Keratinocyte (primary cell): ENCODE data around the gene CDKN1C. TPM values are rescaled to one million over a fixed set of nuclear protein-coding genes. Genes with fewer than 3 reads are reported as not detected.
A peak's percentile ranks its signal among the peaks of the same experiment; 100 is the strongest.

Source experiments
- DNase-seq: peaks from one replicate; pipeline ENCODE4 v3.0.0-alpha.2; 2011; ENCODE audit warnings: low read depth, missing footprints, low spot score
- FAIRE-seq: peaks from 2 replicates; lab custom pipeline; 2011; peaks lifted over from hg19 to GRCh38; lab: Jason Lieb, UNC
- H2AFZ ChIP-seq: 2 replicates; pipeline ENCODE4 v1.6.0; 2012; ENCODE audit warnings: low read length, control low read depth, inconsistent platforms; ENCODE audit not compliant: control insufficient read depth
- H3K27ac ChIP-seq: 2 replicates; pipeline ENCODE4 v1.5.1; 2011; ENCODE audit warnings: low read length; ENCODE audit not compliant: control insufficient read depth, insufficient read depth
- H3K27me3 ChIP-seq: 3 replicates; pipeline ENCODE4 v1.6.0; 2011; ENCODE audit warnings: low read length; ENCODE audit not compliant: control insufficient read depth, insufficient read depth; ENCODE audit errors: extremely low read depth
- H3K36me3 ChIP-seq, 2 experiments: 2 replicates in 1 of 2; 3 replicates in 1 of 2; pipeline ENCODE4 v1.5.1; 2011; ENCODE audit warnings: low read length in 2 of 2, mild to moderate bottlenecking in 1 of 2; ENCODE audit not compliant: control insufficient read depth in 2 of 2, insufficient read depth in 2 of 2; ENCODE audit errors: extremely low read depth in 1 of 2
- H3K4me1 ChIP-seq: 3 replicates; pipeline ENCODE4 v1.5.1; 2011; ENCODE audit warnings: low read length; ENCODE audit not compliant: control insufficient read depth, insufficient read depth; ENCODE audit errors: extremely low read depth
- H3K4me2 ChIP-seq: 3 replicates; pipeline ENCODE4 v1.6.0; 2011; ENCODE audit warnings: low read depth, low read length; ENCODE audit not compliant: control insufficient read depth, insufficient read depth; ENCODE audit errors: extremely low read depth
- H3K4me3 ChIP-seq, 3 experiments: fragments of 200-600 bp in 1 of 3; sonication (generic) in 1 of 3; 2 replicates in 2 of 3; 3 replicates in 1 of 3; pipeline ENCODE4 v1.5.1; 2011 to 2016; ENCODE audit warnings: low read length in 3 of 3, mild to moderate bottlenecking in 3 of 3, control low read depth in 2 of 3, inconsistent platforms in 1 of 3, low read depth in 1 of 3, mixed read lengths in 1 of 3, mixed run types in 1 of 3, moderate library complexity in 1 of 3; ENCODE audit not compliant: control insufficient read depth in 2 of 3, insufficient read depth in 2 of 3; ENCODE audit errors: extremely low read depth in 1 of 3
- H3K79me2 ChIP-seq: 2 replicates; pipeline ENCODE4 v1.6.0; 2012; ENCODE audit warnings: low read length; ENCODE audit not compliant: control insufficient read depth, insufficient read depth
- H3K9ac ChIP-seq: 3 replicates; pipeline ENCODE4 v1.6.0; 2011; ENCODE audit warnings: low read length; ENCODE audit not compliant: control insufficient read depth, insufficient read depth; ENCODE audit errors: extremely low read depth
- H3K9me1 ChIP-seq: 3 replicates; pipeline ENCODE4 v1.6.0; 2011; ENCODE audit warnings: low read length; ENCODE audit not compliant: control insufficient read depth, insufficient read depth; ENCODE audit errors: extremely low read depth
- H3K9me3 ChIP-seq: 2 replicates; pipeline ENCODE4 v1.5.1; 2012; ENCODE audit warnings: low read depth, low read length; ENCODE audit not compliant: control insufficient read depth
- H4K20me1 ChIP-seq: 3 replicates; pipeline ENCODE4 v1.6.0; 2011; ENCODE audit warnings: low read length; ENCODE audit not compliant: control insufficient read depth, insufficient read depth; ENCODE audit errors: extremely low read depth
- EZH2 ChIP-seq: IDR thresholded peaks from one replicate; pipeline ENCODE4 v1.6.1; 2012; ENCODE audit warnings: inconsistent platforms, mild to moderate bottlenecking, low read length, moderate library complexity
- dilution Hi-C: fragments of 300-500 bp; cut with MboI; formaldehyde crosslinking; loops from one replicate; pipeline ENCODE4 v1.7.0; 2020; ENCODE audit warnings: low sequenced_read_pairs; ENCODE audit not compliant: extremely low pct_ligation_motif_present
- polyA plus RNA-seq, 5 experiments: library from polyadenylated mRNA; depleted of rRNA in 3 of 5; stranded (reverse) in 3 of 5; stranded (forward) in 1 of 5; unstranded in 1 of 5; fragments of >200 nt; gene quantifications; 1 replicate in 1 of 5; 2 replicates in 3 of 5; 3 replicates in 1 of 5; pipeline versions ENCODE4 v1.2.1 to v1.2.3, GENCODE V29; 2011 to 2012; ENCODE audit warnings: missing spikeins in 2 of 5, low read depth in 1 of 5, low replicate concordance in 1 of 5
- TF ChIP-seq, protein P1 (sequence below), 3 experiments: IDR thresholded peaks in 1 of 3; conservative IDR thresholded peaks in 1 of 3; optimal IDR thresholded peaks in 1 of 3; 2 replicates in 2 of 3; 3 replicates in 1 of 3; pipeline versions ENCODE3 to v1.5.1; 2011; ENCODE audit warnings: low read length in 3 of 3, mild to moderate bottlenecking in 3 of 3, moderate library complexity in 2 of 3, control low read depth in 1 of 3, inconsistent platforms in 1 of 3; ENCODE audit not compliant: insufficient read depth in 2 of 3; ENCODE audit errors: extremely low read depth in 1 of 3

Gene CDKN1C
- polyA plus RNA-seq, 1 donor (not counting 4 experiments of a cell fraction or from before 2014, with no cell fraction given), result 0.37 TPM

DNA sequence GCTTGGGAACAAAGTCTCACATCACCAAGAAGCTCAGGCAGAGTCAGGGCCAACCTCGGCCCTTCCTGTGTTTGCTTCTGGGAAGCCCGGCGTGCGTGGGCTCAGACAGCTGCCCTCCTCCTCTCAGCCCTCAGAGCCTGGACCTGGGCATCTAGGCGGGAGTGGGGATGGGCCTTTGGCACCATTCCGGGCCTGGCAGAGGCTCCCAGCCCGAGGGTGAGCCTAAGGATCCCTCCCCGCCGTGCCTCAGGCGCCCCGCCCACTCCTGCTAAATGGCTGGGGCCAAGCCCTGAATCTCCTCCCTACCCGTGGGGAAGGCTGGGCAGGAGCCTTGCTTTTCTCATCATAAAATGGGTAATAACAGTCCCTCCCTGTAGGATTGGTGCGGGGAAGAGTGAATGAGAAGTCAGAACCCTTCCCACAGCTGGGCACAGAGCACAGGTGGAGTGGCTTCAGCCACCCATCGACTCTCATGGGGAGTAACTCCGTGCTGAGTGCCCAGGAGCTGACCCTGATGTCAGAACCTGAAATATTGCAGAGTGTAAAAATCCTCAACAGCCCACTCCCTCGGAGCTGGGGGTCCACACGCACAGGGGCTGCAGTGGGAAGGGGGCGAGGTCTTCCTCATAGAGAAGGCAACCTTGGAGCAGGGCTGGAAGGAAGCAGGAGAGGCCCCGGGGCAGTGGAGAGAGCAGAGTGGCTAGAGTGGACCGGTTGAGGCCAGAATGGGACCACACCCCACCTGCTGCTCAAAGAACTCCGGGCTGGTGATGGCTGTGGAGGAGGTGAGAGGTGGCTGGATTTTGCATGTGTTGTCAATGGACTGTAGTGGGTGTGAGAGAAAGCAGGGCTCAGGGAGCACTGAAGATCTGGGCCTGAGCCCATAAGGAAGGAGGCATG, 18.8 kb upstream of the CDKN1C start:
- no peaks in the 10 kb centered on the region for H3K27me3 ChIP-seq
- H2AFZ ChIP-seq, result no peak overlapping the region
- no peaks in the 10 kb centered on the region for H3K79me2 ChIP-seq
- no peak overlapping the region for H3K4me3 ChIP-seq
- H3K36me3 ChIP-seq, result no peaks in the 10 kb centered on the region
- FAIRE-seq, result no peak
- DNase-seq, result no peak
- H4K20me1 ChIP-seq, result no peaks in the 10 kb centered on the region
- H3K9me3 ChIP-seq, result no peaks in the 10 kb centered on the region
- peak overlapping the region; percentile 80 for H3K4me2 ChIP-seq
- H3K27ac ChIP-seq, result no peak overlapping the region
- peaks cover 35% of the 10 kb centered on the region for H3K4me1 ChIP-seq
- no peak overlapping the region for H3K9ac ChIP-seq
- TF ChIP-seq, protein P1, sequence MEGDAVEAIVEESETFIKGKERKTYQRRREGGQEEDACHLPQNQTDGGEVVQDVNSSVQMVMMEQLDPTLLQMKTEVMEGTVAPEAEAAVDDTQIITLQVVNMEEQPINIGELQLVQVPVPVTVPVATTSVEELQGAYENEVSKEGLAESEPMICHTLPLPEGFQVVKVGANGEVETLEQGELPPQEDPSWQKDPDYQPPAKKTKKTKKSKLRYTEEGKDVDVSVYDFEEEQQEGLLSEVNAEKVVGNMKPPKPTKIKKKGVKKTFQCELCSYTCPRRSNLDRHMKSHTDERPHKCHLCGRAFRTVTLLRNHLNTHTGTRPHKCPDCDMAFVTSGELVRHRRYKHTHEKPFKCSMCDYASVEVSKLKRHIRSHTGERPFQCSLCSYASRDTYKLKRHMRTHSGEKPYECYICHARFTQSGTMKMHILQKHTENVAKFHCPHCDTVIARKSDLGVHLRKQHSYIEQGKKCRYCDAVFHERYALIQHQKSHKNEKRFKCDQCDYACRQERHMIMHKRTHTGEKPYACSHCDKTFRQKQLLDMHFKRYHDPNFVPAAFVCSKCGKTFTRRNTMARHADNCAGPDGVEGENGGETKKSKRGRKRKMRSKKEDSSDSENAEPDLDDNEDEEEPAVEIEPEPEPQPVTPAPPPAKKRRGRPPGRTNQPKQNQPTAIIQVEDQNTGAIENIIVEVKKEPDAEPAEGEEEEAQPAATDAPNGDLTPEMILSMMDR (optimal IDR thresholded peaks at IDR 0.05 in 1 of 3, IDR thresholded peaks at IDR 0.05 in 1 of 3, conservative IDR thresholded peaks at IDR 0.05 in 1 of 3; ENCODE audit: extremely low read depth in 1 of 3, insufficient read depth in 2 of 3, low read length in 3 of 3), result no peak
- no peak for TF ChIP-seq EZH2
- dilution Hi-C loops, result no loop called here
- no peaks in the 10 kb centered on the region for H3K9me1 ChIP-seq

DNA sequence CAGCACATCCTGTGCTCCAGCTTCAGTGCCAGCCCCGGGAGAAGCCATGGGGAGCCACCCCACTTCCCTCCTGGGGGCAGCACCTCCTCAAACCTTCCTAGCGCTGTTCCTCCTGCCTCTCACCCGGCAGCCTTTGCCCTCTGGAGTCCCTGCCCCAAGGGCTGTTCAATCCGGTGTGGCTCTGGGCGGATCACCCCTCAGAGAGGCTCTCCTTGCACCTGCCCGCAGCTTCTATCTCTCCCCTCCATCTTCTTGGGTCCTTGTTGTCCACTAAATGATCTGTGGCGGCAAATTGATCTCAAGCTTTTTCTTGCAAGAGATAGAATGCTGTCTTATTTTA, 18.1 kb upstream of the CDKN1C start:
- no peak for TF ChIP-seq EZH2
- TF ChIP-seq, protein P1 (optimal IDR thresholded peaks at IDR 0.05 in 1 of 3, IDR thresholded peaks at IDR 0.05 in 1 of 3, conservative IDR thresholded peaks at IDR 0.05 in 1 of 3; ENCODE audit: extremely low read depth in 1 of 3, insufficient read depth in 2 of 3, low read length in 3 of 3), result peak in 1 of 3 experiments; percentile 14
- Histone ChIP-seq H3K4me3 (peak overlapping the region; percentile 60 to 72 (median 71)), H3K27me3 (no peaks in the 10 kb centered on the region), H3K9me1 (no peaks in the 10 kb centered on the region), H2AFZ (no peak overlapping the region), H3K4me2 (peak overlapping the region; percentile 80), H3K79me2 (no peaks in the 10 kb centered on the region), H3K27ac (no peak overlapping the region), H4K20me1 (no peaks in the 10 kb centered on the region), H3K9ac (peak overlapping the region; percentile 62), H3K36me3 (no peaks in the 10 kb centered on the region), H3K9me3 (no peaks in the 10 kb centered on the region), H3K4me1 (peaks cover 42% of the 10 kb centered on the region)
- DNase-seq (no peak), FAIRE-seq (no peak)
- dilution Hi-C loops, result no loop called here
